HCEC 1CT (cell line): ENCODE measurements around the gene MIP.
"Not testable (repeated sequence)": the region's sequence is repeated elsewhere in the genome, so short reads cannot be mapped to it uniquely, and the experiment has no call there.

Experiments
- DNase-seq: peaks from one replicate; pipeline ENCODE4 v3.0.0-alpha.2; 2017

Gene MIP

DNA sequence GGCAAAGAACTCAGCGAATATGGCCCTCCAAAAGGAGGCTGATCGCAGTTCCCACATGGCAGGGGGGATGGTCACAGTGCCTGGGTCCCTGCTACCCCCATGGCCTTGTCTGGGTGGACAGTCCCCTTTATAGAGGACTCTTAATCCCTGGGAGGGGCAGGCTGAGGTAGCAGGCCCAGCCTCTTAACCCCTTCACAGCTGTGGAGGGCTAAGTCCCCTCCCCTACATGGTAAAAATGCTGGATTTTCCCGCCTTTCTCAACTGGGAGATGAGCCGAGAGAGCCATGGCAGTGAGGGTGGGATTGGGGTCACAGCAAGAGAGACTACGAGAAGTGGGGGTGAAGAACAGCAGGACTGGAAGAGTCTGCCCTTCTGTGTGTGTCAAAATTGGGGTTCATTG is at the start of gene MIP:
Gene MIP, minus strand, starts transcription at position 101 of the 400 bp plus-strand sequence. Its CDS starts 44 bp downstream, at position 57.
- DNase-seq, result no peak

DNA sequence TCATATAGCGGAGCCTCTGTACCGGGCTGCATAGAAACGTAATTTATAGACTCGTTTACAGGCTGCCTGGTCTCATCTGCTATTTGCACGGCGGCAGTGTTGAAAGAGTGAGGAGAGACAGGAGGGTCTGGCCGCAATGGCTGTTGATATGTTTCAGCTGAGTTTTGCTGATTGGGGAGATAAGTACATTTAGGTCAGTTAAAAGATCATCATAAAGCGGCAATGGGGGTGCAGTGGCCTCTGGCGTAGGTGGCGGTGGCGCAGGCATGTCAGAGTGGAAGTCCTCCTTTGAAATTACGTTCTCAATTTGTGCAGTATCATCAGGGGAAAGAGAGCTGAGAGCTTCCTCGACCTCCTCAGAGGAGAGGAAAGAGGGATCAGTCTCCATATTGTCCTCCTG is 45.4 kb upstream of the MIP start:
- not testable (repeated sequence) for DNase-seq

DNA sequence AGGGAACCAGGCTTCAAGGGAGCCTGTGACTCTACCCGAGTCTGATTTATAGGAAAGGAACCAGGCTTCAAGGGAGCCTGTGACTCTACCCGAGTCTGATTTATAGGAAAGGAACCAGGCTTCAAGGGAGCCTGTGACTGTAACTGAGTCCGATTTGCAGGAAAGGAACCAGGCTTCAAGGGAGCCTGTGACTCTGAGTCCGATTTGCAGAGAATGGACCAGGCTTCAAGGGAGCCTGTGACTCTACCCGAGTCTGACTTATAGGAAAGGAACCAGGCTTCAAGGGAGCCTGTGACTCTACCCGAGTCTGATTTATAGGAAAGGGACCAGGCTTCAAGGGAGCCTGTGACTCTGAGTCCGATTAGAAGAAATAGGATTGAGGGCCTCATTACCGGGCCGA is 45.0 kb upstream of the MIP start:
- DNase-seq, result not testable (repeated sequence)

DNA sequence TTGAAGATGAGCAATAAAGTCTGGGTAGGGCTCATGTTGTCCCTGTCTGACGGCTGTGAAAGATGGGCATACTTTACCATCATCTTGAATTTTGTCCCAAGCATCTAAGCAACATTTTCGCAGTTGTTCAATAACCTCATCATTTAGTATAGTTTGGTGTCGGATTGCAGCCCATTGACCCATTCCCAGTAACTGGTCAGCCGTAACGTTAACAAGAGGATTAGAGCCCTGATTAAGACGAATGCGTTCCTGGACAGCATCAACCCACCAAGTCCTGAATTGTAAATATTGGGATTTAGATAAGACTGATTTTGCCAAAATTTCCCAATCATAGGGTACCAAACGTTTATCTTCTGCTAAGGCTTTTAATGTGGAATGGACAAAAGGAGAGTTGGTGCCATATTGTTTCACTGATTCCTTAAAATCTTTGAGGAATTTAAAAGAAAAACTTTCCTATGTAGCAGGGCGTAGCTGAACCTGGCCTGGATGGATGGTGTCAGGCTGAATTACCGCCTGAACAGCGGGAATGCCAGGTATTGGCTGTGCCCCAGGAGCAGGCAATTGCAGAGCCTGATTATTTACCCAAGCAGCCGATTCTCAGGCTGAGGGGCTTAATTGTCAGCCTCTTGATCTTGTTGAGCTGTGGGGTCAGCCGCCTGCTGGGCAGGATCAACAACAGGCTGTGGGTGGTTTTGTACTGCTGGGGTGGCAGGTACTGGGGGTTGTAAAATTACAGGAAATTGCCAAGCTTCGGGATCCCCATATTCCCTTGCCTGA is 43.9 kb upstream of the MIP start:
- DNase-seq, result not testable (repeated sequence)

DNA sequence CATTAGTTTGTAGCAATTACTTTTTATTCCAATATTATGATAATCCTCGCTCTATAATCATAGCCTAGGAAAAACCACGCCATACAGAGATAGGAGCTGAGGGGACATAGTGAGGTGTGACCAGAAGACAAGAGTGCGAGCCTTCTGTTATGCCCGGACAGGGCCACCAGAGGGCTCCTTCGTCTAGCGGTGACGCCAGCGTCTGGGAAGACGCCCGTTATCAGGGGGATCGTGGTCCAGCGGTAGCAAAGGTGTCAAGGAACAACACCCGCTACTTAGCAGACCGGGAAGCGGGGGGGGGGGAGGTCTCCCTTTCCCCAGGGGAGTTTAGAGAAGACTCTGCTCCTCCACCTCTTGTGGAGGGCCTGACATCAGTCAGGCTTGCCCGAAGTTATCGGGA is 42.2 kb upstream of the MIP start:
- not testable (repeated sequence) for DNase-seq

DNA sequence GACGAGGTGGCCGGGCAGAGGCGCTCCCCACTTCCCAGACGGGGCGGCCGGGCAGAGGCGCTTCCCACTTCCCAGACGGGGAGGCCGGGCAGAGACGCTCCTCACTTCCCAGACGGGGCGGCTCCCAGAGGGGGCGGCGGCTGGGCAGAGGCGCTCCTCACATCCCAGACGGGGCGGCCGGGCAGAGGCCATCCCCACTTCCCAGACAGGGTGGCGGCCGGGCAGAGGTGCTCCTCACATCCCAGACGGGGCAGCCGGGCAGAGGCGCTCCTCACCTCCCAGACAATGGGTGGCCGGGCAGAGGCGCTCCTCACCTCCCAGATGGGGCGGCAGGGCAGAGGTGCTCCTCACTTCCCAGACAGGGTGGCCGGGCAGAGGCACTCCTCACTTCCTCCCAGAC is 40.0 kb upstream of the MIP start:
- DNase-seq, result not testable (repeated sequence)

DNA sequence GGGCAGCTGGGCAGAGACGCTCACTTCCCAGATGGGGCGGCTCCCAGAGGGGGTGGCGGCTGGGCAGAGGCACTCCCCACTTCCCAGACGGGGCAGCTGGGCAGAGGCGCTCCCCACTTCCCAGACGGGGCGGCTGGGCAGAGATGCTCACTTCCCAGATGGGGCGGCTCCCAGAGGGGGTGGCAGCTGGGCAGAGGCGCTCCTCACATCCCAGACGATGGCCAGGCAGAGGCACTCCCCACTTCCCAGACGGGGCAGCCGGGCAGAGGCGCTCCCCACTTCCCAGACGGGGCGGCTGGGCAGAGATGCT is 39.6 kb upstream of the MIP start:
- not testable (repeated sequence) for DNase-seq

DNA sequence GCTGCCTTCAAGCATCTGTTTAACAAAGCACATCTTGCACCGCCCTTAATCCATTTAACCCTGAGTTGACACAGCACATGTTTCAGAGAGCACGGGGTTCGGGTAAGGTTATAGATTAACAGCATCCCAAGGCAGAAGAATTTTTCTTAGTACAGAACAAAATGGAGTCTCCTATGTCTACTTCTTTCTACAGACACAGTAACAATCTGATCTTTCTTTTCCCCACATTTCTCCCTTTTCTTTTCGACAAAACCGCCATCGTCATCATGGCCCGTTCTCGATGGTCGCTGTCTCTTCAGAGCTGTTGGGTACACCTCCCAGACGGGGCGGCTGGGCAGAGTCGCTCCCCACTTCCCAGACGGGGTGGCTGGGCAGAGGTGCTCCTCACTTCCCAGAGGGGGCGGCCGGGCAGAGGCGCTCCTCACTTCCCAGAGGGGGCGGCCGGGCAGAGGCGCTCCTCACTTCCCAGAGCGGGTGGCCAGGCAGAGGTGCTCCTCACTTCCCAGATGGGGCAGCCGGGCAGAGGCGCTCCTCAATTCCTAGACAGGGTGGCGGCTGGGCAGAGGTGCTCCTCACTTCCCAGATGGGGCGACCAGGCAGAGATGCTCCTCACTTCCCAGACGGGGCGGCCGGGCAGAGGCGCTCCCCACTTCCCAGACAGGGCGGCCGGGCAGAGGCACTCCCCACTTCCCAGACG is 39.1 kb upstream of the MIP start:
- DNase-seq, result not testable (repeated sequence)

DNA sequence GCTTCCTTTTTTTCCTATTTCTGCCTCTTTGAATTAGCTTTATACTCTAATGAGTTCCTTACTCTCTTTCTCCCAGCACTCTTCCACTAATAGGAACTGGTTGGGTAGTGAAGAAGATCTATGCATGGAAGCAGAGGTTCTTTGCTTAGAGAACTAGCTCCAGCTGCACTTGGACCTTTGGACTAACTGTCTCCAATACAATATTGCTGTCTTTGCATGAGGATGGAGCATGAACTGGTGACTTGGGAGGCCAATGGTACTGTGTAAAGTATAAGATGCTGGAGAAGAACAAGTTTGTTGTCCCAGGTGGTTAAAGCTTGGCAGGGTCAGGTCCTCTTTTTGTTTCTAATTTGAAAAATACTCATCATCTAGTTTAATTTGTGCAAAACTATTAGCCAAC is 35.9 kb upstream of the MIP start:
- DNase-seq, result no peak

DNA sequence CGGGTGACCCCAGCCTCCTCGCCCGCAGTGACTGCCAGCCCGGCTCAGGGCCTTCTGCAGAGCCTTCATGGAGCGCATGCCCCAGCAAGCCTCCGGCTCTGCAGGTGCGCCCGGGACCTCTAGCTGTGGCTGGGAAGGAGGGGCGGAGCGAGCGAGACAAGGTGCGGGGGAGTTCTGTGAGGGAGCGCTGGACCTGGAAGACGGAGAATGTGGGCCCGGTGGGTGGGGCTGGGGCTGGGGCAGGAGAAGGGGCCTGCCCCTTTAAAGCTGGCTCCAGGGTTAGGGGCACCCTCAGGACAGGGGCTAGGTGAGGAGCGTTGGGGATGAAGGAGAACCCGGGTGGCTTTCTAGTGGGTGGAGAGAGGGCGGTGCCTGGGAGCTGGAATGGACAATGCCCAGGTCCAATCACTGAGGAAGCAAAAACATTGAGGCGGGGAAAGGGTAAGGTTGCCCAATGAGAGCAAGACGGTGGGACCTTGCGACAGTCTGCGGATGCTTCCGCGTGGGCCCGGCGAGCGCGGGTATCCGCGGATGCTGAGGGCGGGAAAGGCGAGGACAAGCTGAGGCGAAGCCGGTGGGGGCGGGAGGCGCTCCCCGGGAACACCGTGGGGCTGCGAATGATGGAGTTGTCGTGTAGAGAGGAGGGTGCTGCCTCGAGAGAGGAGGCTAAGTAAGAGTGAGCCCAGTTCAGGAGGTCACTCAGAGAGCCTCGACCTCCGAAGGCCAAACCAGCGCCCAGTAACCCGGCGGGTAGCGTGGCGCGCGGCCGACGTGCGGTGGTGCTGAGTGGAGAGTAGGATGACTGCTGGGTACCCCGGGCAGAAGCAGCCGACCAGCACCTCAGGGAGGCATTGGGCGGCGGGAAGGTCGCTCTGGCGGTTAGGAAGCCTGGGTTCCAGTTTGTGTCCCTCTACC is 33.8 kb upstream of the MIP start, which contains the start of gene GLS2:
Gene GLS2, minus strand, starts transcription at position 121 of the 915 bp plus-strand sequence. Its CDS starts 43 bp downstream, at position 78.
- no peak for DNase-seq

DNA sequence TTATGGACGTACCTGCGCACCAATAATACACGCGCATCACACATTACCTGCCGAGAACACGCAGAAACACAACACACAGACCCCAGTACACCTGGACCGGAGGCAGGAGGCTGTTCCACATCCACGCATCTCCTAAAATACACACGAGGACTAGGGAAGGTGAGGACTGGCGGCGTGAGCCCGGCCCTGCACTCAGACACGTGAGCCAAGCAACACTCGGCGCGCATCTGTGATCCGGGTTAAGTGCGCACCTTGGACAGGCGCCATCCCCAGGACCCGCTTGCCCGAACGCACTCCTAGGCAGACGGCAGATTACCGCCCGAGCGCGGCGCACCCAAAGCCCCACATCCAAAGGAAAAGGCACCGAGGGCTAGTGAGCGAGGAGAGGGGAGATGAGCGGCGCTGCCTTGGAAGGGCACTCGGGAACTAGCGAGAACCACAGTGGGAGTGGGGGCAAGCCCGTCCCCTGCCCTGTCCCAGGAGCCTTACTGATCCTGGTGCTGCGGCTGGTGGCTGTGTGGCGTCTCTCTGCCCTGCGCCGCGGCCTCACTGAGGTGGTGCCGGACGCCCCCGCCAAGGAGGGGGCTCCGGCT is 33.1 kb upstream of the MIP start:
- no peak for DNase-seq

DNA sequence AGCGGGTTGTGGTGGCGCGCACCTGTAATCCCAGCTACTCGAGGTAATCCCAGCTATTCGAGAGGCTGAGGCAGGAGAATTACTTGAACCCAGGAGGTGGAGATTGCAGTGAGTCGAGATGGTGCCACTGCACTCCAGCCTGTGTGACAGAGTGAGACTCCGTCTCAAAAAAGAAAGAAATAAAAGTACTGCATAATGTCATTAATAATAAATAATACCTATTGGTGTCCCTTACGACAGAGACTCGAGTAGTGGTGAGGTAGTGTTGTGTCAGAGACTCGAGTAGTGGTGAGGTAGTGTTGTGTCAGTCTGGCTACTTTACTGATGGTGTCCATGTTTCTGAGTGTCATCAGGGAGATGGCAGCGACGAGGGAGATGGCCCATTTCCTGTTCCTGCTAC is 32.2 kb upstream of the MIP start:
- no peak for DNase-seq

DNA sequence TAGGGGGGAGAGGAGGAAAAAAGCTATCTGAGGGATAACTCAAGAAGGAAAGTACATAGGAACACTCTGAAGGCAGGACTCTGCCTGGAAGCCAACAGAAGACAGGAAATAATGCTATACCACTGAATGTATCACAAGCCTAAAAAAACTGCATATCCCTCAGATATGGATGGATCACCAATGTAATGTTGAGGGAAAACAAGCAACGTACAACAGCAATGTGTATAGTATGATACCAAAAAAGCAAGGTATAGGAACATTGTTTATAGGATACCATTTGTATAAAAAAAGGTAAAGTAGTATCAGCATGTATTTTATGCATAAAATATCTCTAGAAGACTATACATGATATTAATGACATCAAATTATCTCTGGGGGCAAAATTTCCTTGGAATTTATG is 30.1 kb upstream of the MIP start:
- DNase-seq, result no peak

DNA sequence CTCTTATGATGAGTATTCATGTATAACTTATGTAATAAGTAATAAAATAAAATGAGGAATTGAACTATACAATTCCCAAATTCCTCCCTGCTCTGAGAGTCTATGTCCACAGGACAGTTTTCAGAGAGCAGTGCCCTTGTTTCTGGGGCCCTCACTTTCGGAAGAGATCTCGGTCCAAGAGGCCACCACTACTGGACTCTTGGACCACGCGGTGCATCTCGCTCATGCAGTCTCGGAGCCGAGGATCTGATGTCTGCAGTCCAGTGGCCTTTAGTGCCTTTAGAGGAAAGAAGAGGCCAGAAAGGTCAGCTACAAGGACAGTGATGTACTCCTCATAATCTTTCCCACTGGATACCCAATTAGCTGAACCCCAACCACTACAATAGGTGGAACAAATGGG is 25.2 kb upstream of the MIP start:
- no peak for DNase-seq

DNA sequence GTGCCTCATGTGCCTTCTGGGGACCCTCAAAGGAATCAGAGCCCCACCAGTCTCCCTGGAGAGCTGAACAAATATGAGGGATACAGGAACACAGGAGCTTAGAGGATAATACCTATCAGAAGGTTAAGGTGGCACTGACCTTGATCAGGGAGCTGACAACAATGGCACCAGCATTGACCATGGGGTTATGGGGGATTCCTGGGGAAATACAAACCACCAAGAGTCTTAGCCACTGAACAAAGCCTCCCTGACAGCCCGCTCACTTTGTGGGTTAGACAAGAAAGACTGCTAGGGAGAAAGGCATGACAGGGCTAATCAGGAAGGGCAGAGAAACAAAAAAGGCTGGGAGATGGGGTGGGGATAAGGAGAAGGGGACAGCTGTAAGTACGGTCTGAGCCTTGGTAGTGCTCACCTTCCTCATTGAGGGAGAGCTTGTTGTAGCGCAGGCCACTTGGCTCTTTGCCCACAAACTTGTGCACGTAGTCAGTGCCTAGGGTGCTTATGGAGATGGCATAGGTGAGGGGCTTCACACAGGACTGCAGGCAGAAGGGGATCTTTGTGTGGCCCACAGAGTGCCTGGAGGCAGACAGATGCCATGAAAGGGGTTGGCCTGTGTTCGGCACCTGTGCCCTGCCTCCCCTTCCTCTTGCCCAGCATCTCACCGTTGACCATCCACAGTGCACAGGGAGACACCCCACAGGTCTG is 23.2 kb upstream of the MIP start:
- no peak for DNase-seq

DNA sequence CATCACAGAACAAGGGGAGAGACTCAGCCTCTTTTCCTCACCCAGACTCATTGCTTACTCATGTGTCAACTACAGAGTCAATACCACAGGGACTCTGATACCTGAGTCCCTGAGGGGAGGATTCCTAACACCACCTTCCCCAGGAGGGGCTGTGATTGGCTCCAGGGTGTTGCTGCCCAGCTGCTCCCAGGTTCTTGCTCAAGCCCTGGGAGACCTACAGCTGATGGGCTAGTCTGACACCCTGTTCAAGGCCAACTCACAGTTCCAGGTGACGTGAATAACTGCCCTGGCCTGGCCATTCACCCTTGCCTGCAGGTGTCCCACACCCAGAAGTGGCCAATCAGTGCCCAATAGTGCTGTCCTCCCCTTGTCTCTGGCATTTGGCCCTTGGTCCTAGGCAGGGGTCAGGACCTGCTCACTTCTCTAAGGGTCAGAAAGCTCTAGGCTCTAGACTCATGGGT is 22.5 kb upstream of the MIP start:
- DNase-seq, result no peak

DNA sequence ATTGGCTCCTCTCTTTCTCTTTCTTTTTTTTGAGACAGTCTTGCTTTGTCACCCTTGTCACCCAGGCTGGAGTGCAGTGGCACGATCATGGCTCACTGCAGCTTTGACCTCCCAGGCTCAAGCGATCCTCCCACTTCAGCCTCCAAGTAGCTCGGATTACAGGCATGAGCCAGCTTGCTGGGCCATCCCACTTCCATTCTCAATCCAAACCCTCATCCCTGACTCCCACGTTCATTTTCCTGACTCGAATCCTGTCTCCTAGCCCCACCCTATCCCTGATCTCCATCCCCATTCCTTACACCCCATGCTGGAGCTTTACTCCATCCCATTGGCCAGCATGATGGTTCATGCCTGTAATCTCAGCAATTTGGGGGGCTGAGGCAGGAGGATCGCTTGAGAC is 21.7 kb upstream of the MIP start:
- no peak for DNase-seq

DNA sequence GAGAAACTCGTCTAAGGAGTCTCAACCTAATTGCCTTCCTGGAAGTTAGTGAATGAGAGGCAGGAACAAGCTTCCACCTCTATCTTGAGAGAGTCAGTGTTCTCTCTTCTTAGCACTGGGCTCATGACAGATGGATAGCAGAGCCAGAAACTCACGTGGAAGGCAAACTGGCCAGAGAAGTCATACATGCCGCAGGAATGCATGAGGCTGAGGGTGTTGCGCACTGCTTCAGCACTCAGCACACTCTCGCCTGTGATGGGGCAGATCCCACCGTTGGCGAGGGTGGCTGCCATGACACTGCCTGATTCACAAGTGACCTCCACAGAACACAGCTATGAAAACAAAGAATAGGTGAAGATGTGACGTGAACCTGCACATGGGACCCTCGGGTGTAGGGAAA is 19.9 kb upstream of the MIP start:
- no peak for DNase-seq

DNA sequence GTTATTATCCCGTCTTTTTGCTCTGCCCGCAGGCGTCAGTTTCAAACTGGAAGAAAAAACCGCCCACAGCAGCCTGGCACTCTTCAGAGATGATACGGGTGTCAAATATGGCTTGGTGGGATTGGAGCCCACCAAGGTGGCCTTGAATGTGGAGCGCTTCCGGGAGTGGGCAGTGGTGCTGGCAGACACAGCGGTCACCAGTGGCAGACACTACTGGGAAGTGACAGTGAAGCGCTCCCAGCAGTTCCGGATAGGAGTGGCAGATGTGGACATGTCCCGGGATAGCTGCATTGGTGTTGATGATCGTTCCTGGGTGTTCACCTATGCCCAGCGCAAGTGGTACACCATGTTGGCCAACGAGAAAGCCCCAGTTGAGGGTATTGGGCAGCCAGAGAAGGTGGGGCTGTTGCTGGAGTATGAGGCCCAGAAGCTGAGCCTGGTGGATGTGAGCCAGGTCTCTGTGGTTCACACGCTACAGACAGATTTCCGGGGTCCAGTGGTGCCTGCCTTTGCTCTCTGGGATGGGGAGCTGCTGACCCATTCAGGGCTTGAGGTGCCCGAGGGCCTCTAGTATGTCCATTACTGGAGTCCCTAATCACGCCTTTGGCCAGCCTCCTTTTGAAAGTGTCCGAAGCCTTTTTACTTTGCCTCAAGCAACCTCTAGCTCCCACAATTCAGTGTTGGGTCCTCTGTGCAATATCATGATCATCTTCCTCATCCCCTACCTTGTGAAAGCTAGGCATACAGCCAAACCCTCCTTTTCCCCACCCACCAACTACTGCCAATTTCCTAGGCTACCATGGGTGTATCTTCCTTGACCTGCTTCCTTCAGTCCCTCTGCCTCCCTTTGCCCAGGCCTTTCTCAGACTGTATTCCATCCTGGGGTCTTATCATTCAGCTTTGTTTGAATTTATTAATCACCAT is 14.8 kb upstream of the MIP start:
- DNase-seq, result no peak

DNA sequence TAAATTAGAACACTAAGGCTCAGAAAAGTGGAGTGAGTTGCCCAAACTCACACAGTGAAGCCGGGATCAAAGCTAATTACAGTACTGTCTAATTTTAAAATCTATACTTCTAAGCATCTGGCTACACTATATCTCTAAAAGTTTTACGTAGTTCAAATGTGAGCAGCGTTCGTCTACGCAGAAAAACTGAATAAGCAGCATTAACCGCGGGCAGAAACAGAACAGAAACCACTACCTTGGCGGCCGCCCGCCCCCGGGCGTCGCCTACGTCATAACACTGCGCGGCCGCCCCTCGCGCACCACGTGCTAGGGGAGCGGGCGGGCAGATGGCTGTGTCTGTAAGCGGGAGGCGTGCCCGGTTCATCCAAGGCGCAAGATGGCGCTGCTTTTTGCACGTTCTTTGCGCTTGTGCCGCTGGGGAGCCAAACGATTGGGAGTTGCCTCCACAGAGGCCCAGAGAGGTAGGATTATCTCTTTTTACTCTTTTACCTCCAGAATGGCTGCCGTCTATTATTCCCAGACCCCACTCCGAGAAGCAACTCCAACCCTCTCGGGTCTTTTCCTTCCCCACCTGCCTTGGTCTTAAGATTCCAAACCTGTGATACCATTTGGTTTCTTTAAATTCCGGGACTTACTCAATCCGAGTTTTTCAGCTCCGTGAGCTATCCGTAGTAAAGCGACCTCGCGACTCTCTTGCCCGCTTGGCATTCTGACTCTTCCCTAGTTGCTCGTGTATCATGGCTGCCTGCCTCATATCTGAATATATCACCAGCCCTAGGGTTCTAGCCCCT is 14.0 kb upstream of the MIP start, which contains the start of gene SPRYD4:
Gene SPRYD4, plus strand, starts transcription at position 363 of the 791 bp plus-strand sequence. Its CDS starts 14 bp downstream, at position 377.
- peak; percentile 94 for DNase-seq
